ENCODE measurements around the gene PSME2.

PSME2 gene

DNA sequence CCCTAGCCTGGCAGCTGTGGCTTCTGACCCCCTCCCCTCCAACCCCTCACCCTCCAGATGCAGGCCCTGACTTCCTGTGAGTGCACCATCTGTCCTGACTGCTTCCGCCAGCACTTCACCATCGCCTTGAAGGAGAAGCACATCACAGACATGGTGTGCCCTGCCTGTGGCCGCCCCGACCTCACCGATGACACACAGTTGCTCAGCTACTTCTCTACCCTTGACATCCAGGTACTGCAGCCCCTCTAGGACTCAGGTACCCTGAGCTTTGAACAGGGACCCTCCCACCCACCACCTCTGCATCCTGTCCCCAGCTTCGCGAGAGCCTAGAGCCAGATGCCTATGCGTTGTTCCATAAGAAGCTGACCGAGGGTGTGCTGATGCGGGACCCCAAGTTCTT lies 8.7 kb upstream of the PSME2 start:
- no peak for DNase-seq (ENCODE audit: low read depth in 2 of 2)

DNA sequence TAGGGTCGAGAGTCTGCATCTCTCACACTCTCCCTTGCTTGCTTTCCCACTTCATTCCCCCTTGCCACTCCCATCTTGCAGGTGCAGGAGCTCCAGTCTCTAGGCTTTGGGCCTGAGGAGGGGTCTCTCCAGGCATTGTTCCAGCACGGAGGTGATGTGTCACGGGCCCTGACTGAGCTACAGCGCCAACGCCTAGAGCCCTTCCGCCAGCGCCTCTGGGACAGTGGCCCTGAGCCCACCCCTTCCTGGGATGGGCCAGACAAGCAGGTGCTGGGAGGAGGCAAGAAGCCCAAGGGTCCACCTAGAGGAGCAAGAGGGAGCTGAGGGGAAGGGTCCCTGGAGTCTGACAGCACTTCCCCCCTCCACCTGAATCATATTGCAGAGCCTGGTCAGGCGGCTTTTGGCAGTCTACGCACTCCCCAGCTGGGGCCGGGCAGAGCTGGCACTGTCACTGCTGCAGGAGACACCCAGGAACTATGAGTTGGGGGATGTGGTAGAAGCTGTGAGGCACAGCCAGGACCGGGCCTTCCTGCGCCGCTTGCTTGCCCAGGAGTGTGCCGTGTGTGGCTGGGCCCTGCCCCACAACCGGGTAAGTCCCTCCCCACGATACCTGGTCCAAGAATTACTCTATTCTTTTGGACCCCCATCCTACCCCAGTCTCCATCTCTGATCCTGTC lies 5.1 kb upstream of the PSME2 start:
- DNase-seq (ENCODE audit: low read depth in 2 of 2): no peak

DNA sequence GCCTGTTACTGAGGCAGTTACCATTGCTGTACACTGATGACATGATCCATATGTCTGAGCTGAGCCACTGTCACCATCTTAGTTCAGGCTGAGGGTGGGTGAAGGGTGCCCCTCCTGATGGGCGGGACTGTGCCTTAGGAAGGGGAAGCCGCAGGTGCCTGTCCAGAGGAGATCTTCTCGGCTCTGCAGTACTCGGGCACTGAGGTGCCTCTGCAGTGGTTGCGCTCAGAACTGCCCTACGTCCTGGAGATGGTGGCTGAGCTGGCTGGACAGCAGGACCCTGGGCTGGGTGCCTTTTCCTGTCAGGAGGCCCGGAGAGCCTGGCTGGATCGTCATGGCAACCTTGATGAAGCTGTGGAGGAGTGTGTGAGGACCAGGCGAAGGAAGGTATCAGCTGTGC lies 4.6 kb upstream of the PSME2 start:
- no peak for DNase-seq (ENCODE audit: low read depth in 2 of 2)

DNA sequence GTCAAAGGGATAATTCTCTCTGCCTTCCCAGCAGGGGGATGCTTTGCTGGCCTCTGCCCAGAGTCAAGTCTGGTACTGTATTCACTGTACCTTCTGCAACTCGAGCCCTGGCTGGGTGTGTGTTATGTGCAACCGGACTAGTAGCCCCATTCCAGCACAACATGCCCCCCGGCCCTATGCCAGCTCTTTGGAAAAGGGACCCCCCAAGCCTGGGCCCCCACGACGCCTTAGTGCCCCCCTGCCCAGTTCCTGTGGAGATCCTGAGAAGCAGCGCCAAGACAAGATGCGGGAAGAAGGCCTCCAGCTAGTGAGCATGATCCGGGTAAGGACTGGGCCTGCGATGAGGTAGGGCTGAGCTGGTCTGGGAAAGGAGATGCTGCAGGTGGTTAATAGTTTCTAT lies 4.2 kb upstream of the PSME2 start:
- no peak for DNase-seq (ENCODE audit: low read depth in 2 of 2)

DNA sequence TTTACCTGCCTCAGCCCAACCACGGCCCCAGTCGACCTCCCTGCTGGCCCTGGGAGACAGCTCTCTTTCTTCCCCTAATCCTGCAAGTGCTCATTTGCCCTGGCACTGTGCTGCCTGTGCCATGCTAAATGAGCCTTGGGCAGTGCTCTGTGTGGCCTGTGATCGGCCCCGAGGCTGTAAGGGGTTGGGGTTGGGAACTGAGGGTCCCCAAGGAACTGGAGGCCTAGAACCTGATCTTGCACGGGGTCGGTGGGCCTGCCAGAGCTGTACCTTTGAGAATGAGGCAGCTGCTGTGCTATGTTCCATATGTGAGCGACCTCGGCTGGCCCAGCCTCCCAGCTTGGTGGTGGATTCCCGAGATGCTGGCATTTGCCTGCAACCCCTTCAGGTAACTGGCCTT lies 3.7 kb upstream of the PSME2 start:
- no peak for DNase-seq (ENCODE audit: low read depth in 2 of 2)

DNA sequence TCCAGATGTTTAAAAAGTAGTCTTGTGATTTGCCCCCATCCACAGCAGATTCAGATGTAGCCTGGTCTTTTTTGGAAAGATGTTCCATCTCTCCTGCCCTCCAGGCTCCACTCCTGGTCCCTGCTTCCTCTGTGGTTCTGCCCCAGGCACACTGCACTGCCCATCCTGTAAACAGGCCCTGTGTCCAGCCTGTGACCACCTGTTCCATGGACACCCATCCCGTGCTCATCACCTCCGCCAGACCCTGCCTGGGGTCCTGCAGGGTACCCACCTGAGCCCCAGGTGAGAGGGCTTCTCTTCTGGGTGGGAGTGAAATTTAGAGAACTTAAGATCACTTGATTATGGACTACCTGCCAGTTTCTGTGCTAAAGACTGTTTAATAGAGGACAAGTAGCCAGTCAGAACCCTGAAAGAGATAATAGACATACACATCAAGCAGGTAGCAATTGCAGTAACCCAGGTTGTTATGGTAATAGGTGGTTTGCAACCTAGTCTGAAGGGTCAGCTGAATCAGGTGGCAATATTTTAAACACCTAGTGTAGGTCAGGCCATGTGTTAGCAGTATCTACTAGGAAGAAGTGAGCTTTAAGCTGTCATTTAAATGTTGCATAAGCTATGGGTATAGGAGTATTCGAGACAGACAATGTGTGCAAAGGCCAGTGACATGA lies 3.0 kb upstream of the PSME2 start:
- no peak for DNase-seq (ENCODE audit: low read depth in 2 of 2)

DNA sequence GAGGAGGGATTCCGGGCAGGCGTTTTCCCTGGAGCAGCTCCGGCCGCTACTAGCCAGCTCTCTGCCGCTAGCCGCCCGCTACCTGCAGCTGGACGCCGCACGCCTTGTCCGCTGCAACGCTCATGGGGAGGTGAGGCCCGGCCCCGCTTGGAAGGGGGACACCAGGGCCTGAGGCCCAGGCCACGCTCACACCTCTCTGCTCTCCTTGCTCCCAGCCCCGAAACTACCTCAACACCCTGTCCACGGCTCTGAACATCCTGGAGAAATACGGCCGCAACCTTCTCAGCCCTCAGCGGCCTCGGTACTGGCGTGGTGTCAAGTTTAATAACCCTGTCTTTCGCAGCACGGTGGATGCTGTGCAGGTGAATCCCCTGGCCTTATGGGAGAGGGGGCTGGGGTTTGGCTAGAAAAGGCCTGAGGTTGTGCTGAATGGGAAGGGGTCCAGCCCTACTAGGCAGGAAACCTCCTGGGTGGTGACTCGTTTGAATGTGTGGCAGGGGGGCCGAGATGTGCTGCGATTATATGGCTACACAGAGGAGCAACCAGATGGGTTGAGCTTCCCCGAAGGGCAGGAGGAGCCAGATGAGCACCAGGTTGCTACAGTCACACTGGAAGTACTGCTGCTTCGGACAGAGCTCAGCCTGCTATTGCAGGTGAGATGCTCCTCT lies 1.5 kb upstream of the PSME2 start:
- no peak for DNase-seq (ENCODE audit: low read depth in 2 of 2)

DNA sequence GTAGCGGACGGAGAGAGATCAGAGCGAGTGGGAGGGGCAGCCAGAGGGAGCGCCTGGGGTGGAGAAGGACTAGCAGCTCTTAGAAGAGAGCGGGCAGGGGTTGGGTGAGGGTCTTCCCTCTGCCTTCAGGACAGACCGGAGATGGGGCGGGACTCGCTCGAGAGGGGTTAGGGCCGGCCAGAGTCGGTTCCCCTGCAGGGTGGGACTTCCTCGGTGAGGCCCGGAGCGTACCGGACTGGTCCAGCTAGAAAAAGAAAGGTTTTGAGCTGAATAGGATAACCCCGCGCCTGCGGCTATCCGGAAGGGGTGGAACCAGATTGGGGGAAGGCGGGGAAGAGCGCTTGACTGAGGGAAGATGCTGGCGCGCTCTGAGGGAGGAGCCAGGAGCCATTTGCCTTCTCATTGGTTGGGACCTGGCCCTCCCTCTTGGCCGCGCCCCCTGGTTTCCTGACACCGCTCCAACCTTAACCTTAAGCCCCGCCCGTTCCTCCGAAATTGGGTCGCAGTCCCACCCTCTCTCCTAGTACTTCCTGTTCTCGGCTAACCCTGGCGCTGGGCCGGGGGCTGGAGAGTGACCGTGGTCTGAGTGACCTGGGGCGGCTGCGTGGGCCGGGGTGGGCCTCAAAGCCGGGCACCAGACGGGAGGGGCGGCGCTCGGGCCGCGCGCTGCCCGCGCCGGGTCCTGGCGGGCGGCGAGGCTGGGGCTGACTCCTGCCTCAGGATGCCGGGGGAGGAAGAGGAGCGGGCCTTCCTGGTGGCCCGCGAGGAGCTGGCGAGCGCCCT lies 759 bp upstream of the PSME2 start, which contains the start of gene RNF31:
TSS of gene RNF31 (plus strand) at position 521 of the 783 bp plus-strand sequence. CDS start at position 722, 201 bp downstream.
- DNase-seq (ENCODE audit: low read depth in 2 of 2): peak; percentile 96 to 98

DNA sequence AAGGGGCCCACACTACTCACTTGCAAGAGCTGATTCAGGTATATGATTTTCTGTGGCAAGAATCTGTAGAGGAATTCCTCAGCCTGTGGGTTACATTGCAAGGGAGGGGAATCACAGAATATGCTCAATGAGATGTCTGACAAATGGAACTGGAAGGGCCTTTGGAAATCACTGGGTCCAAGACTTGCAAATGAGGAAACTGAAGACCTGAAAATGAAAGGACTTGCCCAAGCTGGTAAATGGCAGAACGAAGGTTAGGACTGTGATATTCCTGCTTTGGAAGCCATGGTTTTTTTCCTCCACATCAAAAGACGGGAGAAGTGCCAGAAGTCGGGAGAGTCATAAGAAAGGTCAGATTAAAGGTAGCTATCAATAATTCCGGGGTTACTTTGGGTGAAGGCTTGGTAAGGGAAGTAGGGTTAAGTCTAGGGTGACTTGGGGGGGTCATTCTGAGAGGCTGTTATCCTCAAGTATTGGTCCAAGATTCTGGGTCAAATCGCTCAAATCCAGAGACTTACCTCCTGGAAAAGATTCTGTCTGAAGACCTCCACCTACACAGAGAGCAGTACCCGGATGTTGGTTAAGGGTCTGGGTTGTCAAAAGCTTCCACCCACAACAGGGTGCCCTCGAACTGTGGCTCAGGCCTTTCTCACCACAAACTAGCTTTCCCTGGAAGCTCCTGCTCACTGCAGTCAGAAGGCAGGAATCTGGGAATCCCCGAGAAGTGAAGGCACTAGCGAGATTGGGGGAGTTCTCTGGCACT lies 539 bp downstream of the PSME2 start:
- no peak for DNase-seq (ENCODE audit: low read depth in 2 of 2)

DNA sequence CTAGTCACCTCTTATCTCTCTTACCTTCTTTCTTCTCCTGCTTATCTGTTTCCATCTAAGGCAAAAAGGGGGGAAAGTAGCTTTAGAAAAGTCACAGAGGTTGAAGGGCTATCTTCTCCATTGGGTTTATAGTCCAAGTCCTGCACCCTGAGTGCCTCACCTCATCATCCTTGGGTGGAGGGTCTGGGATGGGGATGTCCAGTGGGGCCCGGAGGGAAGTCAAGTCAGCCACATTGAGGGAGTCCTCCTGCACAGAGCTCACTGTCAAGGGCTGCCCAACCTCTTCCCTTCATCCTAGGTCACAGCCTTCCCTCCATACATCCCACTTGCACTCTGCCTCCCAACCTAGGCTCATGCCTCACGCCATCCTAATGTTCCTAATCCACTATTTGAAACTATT lies 1.2 kb downstream of the PSME2 start:
- no peak for DNase-seq (ENCODE audit: low read depth in 2 of 2)

DNA sequence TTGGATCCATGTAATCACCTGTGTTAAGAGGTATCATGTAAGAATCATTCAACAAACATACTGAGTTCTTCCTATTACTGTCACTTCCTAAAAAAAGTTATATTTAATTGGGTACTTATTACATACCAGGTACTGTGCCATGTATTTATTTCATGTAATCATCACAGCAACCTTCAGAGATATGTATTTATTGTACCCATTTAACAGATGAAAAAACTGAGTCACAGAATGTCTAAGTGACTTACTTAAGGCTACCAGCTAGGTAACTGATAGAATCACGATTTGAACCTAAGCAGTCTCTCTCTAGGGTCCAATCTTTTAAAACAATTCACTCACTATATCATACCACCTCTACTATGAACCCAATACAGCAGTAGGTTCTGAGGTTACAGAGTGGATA lies 2.0 kb downstream of the PSME2 start:
- DNase-seq (ENCODE audit: low read depth in 2 of 2): no peak

DNA sequence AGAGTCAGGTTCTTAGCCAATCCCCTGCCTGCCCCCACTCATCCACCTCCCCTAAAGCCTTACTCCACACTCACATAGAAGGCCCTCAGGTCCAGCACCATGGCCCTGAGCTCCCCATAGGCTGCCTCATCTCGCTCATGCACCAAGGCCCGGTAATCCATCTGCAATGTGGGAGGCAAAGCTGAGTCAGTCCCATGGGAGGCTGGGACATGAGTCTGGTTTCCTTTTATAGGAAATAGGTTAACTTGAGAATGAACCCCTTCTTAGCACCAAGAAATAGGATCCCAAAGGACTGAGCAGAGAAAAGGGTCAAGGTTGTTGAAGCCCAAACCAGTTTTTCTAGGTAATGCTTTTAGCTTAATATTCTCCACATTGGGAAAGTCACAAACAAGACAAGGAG lies 2.9 kb downstream of the PSME2 start:
- no peak for DNase-seq (ENCODE audit: low read depth in 2 of 2)

DNA sequence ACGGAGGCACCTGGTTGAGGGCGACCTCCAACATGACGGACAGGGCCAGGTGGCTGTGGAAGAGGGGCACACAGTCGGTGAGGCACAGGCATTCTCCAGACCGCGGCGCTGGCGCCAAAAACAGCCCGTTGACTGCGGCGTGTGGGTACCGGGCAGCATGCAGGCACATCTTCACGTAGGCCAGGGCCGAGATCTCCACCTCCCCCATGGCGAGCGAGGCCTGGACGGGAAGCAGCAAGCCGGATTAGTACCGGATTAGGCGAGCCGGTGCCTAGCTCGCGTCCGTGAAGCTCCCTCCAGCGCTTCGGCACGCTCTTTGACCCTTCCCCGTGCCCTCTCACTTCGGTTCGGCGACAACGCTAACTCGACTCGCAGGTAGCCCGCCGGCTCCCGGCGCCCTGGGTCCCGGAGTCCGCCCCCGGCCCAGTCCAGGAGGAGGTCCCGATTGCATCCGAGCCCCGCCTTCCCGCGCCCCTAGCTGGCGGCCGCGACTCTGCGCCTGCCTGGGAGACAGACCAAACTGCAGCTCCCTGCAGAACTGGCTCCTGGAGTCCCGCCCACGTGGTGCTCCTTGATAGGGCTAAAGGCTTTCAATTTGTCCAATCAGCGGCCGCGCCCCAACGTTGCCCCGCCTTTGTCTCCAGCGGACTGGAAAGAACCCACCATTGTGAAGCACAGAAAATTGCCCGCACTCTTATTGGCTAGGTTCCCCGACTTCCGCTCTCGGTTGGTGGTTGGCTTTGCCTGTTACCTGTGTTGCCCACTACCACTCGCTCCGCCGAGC lies 5.1 kb downstream of the PSME2 start, which contains the start of gene EMC9:
TSS of gene EMC9 (minus strand) at position 495 of the 784 bp plus-strand sequence. CDS start at position 208, 287 bp downstream.
- DNase-seq (ENCODE audit: low read depth in 2 of 2): peak; percentile 100

DNA sequence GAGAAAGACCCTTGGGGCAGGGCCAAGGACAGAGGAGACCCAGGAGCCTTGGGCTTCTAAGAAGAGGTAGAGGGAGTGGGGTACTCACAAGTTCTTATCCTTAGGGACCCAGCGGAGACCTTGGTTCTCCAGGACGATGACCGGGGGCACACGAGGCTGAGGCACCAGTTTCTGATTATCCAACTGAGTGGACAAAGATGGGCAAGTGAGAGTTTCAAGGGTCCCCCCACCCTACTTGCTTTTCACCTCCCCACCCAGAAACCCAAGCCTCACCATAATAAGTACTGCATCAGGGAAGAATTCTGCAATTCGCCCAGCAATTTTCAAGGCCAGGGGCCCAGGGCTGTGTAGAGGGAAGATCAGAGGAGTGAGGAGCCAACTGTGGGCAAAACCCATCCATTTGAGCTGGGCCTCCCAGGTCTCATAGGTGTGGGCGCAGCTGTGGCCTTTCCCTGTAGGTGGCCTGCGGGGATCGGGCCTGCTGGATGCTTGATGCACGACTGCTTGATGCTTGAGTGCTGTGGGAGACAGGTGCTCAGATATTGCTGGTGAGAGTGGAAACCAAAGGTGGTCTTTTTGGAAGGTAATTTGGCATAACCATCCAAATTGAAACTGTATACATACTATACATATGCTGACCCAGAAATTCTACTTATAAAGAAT lies 7.0 kb downstream of the PSME2 start:
- DNase-seq (ENCODE audit: low read depth in 2 of 2): no peak

DNA sequence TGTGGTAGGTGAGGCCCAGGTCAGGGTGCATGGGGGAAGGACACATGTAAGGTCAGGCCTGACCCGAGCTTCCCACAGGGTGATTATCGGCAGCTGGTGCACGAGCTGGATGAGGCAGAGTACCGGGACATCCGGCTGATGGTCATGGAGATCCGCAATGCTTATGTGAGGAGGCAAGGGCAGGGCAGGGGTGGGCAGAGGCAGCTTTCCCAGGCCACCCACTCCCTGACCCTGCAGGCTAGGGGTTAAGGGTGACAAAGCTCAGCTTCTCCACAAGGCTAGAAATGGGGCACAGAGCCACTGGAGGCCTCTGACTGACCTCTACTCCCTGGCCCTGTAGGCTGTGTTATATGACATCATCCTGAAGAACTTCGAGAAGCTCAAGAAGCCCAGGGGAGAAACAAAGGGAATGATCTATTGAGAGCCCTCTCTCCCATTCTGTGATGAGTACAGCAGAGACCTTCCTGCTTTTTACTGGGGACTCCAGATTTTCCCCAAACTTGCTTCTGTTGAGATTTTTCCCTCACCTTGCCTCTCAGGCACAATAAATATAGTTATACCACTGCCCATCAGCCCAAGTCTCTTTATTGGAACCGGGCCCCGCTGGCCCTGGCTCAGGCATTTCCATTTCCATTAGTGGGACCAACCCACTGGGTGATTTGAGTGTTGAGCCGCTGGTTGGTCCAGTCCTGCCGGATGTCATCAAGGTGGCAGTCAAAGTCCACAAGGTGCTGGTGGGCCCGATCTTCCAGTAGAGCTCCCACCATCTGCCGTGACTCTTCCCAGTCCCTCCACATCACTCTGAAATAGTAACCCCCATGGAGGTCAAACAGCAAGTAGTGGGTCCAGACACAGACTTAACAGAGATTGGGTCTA lies 7.8 kb downstream of the PSME2 start:
- no peak for DNase-seq (ENCODE audit: low read depth in 2 of 2)

DNA sequence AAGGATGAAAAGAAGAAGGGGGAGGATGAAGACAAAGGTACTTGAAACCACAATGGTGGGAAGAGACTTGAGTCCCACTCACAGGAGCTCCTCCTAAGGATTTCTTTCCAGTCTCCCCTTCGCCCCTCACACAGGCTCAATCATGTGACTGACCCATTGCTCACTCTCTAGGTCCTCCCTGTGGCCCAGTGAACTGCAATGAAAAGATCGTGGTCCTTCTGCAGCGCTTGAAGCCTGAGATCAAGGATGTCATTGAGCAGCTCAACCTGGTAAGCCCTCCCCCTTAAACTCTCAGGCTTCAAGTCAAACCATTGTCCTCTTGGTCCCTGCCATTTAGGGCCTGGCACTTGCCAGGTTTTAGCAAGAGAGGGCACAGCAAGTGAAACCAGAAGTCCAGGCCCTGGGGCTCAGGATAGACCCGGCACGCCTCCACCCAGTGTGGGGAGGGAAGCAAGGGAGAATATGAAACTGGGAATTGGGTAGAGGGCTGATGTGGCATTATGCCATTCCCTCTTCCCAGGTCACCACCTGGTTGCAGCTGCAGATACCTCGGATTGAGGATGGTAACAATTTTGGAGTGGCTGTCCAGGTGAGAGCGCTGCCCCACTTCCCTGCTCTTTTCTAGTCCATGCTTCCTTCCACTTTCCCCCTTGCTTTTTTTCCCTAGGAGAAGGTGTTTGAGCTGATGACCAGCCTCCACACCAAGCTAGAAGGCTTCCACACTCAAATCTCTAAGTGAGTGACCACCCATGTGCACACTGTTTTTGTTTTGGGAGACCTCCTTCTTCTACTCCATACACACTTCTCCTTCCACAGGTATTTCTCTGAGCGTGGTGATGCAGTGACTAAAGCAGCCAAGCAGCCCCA lies 8.6 kb downstream of the PSME2 start:
- no peak for DNase-seq (ENCODE audit: low read depth in 2 of 2)

DNA sequence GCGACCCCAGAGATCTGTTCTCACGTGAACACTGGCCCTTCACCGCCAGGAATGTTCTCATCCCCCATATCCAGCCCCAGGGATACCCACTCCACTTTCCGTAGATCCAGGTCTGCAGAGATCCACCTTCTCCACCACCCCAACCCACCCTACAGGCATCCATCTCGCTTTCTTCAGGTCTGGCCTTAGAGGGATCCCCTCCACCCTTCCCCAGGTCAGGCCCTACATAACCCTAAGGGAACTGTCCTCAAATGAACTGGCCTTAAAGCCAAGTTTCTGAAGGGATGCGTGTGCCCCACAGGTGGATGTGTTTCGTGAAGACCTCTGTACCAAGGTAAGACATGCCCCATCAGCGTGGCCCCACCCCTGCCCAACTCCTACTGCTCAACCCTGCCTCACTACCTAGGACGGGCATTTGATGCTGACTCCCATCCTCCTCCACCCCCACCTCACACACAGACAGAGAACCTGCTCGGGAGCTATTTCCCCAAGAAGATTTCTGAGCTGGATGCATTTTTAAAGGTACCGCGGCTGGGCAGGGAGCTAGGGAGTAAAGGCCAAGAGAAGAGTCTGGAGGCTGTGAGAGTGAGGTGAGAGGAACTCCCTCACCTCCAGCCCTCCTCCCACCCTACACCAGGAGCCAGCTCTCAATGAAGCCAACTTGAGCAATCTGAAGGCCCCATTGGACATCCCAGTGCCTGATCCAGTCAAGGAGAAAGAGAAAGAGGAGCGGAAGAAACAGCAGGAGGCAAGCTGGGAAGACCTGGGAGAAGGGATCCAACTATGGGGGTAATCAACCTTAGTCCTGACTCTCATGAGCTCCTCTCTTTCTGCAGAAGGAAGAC lies 9.5 kb downstream of the PSME2 start:
- no peak for DNase-seq (ENCODE audit: low read depth in 2 of 2)
